ENCODE data around the gene RRAGD.

Gene RRAGD

DNA sequence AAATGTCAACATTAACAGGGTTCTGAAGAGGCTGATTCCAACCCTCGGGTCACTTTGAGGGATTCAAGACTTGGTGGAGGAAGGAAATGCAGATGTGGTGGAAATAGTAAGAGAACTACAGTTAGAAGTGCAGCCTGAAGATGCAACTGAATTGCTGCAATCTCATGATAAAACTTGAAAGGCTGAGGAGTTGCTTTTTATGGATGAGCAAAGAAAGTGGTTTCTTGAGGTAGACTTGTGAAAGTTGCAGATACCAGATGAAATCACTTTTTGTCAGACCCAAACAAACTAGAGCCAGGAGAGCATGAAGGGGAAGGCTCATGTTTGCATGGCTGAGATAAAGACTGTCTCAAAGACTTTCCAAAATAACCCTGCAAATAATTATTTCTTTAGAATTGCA, 37.1 kb upstream of the RRAGD start:
- no peak for DNase-seq (ENCODE audit: low read depth)
- H3K4me3 ChIP-seq (ENCODE audit: control insufficient read depth, low read depth, low read length): no peak overlapping the region
- TF ChIP-seq, protein P1, sequence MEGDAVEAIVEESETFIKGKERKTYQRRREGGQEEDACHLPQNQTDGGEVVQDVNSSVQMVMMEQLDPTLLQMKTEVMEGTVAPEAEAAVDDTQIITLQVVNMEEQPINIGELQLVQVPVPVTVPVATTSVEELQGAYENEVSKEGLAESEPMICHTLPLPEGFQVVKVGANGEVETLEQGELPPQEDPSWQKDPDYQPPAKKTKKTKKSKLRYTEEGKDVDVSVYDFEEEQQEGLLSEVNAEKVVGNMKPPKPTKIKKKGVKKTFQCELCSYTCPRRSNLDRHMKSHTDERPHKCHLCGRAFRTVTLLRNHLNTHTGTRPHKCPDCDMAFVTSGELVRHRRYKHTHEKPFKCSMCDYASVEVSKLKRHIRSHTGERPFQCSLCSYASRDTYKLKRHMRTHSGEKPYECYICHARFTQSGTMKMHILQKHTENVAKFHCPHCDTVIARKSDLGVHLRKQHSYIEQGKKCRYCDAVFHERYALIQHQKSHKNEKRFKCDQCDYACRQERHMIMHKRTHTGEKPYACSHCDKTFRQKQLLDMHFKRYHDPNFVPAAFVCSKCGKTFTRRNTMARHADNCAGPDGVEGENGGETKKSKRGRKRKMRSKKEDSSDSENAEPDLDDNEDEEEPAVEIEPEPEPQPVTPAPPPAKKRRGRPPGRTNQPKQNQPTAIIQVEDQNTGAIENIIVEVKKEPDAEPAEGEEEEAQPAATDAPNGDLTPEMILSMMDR (conservative IDR thresholded peaks at IDR 0.05; ENCODE audit: control insufficient read depth, insufficient read depth, low read depth, low read length): no peak

- DNase-seq (ENCODE audit: low read depth): no peak
- H3K4me3 ChIP-seq (ENCODE audit: control insufficient read depth, low read depth, low read length): no peak overlapping the region
- TF ChIP-seq, protein P1 (conservative IDR thresholded peaks at IDR 0.05; ENCODE audit: control insufficient read depth, insufficient read depth, low read depth, low read length): no peak
Measured at GRCh38 chr6:89443658-89444057, 31.6 kb upstream of the RRAGD start.

DNA sequence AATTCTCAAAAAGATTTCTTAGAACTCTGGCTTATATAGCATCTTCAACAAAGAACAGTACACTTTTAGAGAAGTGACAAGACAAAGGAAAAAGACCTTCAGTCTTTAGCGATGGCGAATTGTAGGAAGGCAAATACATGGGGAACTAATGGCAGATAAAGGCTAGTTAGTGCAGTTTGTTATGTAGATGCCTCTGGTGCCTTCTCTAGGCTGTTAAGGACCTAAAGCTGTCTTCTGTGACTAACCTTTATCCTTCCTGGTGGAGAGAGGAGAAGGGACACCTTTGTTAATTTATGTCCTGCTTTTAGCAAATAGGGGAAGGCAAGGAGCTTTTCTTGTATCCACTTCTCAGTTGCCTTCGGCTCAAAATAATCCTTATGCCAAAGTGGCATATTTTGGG, 28.1 kb upstream of the RRAGD start:
- TF ChIP-seq, protein P1 (conservative IDR thresholded peaks at IDR 0.05; ENCODE audit: control insufficient read depth, insufficient read depth, low read depth, low read length): no peak
- DNase-seq (ENCODE audit: low read depth): no peak
- no peak overlapping the region for H3K4me3 ChIP-seq (ENCODE audit: control insufficient read depth, low read depth, low read length)

DNA sequence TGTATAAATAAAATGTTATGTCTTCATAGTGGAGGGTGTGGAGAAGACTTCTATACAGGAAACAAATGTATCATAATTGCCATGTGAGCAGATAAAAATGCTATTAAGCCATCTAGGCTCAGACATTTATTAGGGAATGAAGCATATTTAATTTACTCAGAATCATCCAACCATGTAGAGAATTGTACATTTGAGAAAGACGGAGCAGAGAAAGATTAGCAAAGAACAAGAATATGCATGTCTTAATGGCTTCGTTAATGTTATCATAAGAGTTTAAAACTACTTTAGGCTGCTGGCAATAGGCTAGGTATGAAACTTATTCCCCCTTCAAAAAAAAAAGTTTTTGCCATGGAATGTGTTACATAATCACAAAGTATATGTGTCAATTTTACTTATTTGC, 26.9 kb upstream of the RRAGD start:
- H3K4me3 ChIP-seq (ENCODE audit: control insufficient read depth, low read depth, low read length): no peak overlapping the region
- DNase-seq (ENCODE audit: low read depth): no peak
- TF ChIP-seq, protein P1 (conservative IDR thresholded peaks at IDR 0.05; ENCODE audit: control insufficient read depth, insufficient read depth, low read depth, low read length): no peak

DNA sequence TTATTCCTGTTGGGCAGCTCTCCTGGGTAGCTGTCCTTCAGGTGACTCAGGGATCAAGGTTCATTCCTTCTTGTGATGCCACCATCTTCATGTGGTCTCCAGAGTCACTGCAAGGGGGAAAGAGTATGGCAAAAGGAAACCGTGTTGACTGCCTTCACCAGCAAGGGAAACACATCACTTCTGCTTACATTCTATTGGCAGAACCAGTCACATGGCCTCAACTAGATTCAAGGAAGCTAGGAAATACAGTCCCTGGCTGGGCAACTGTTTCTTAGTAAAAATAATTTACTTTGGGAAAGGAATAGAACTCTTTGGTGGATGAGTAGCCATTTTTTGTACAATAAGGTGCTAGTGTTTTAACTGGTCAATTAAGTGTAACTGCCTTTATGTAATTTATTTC, 26.2 kb upstream of the RRAGD start:
- no peak for DNase-seq (ENCODE audit: low read depth)
- no peak overlapping the region for H3K4me3 ChIP-seq (ENCODE audit: control insufficient read depth, low read depth, low read length)
- TF ChIP-seq, protein P1 (conservative IDR thresholded peaks at IDR 0.05; ENCODE audit: control insufficient read depth, insufficient read depth, low read depth, low read length): no peak

DNA sequence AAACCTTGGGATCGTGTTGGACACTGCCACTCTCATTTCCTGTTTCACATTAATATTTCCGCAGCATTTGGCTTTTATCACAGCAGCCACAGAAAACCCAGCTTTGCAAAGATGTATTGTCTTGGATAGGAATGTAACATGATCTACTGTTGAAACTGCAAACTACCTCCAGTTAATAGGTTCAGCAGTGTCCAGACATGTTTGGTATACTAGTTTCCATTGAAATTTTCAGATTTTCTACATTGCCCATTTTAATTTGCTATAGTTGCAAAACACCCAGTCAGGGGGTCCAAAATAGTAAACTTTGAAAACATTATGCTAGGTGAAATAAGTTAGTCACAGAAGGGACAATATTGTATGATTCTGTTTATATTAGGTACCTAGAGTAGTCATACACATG, 24.2 kb upstream of the RRAGD start:
- TF ChIP-seq, protein P1 (conservative IDR thresholded peaks at IDR 0.05; ENCODE audit: control insufficient read depth, insufficient read depth, low read depth, low read length): no peak
- H3K4me3 ChIP-seq (ENCODE audit: control insufficient read depth, low read depth, low read length): no peak overlapping the region
- no peak for DNase-seq (ENCODE audit: low read depth)

DNA sequence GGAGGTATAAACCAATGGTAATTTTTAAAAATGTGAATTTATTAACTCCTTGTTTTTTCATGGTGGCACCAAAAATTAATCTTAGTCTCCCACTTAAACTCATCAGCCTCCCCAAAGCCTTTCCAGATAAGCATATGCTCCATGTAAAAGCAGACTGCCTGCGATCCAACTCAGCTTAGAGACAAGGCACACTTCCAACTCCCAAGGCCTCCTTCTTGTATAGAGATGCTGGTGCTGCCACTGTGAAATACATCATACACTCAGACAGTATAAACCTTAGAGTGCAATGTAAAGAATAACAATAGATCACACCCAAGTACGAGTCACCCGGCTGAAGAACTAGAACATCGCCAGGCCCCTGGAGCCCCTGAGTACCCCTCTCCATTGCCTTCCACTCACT, 22.9 kb upstream of the RRAGD start:
- H3K4me3 ChIP-seq (ENCODE audit: control insufficient read depth, low read depth, low read length): no peak overlapping the region
- DNase-seq (ENCODE audit: low read depth): no peak
- TF ChIP-seq, protein P1 (conservative IDR thresholded peaks at IDR 0.05; ENCODE audit: control insufficient read depth, insufficient read depth, low read depth, low read length): no peak

Measured in fibroblast of mammary gland (primary cell).